Thyroid gland (tissue), 4 donors: ENCODE measurements around the gene PLCL1.

Source experiments
- CTCF ChIP-seq, 6 experiments: fragments of 200-600 bp in 3 of 6; fragments of 450-650 bp in 3 of 6; sonication (generic) in 3 of 6; IDR thresholded peaks; one replicate each; pipeline ENCODE4 v1.5.1; 2016 to 2019; ENCODE audit warnings: antibody characterized with exemption in 6 of 6, mild to moderate bottlenecking in 2 of 6, inconsistent platforms in 1 of 6, moderate library complexity in 1 of 6
- POLR2A ChIP-seq, 2 donors: fragments of 450-650 bp; IDR thresholded peaks; one replicate each; pipeline ENCODE4 v1.6.1; 2017; ENCODE audit warnings: antibody characterized with exemption in 2 of 2, mild to moderate bottlenecking in 2 of 2, moderate library complexity in 1 of 2

- TF ChIP-seq CTCF (IDR thresholded peaks at IDR 0.05), result no peak
- no peak for TF ChIP-seq POLR2A (IDR thresholded peaks at IDR 0.05)
Observed at GRCh38 chr2:197863744-197864143, 59.4 kb downstream of the PLCL1 start.
